Left lung (tissue), 10 donors: ENCODE measurements around the gene SGSH. TPM values are rescaled to one million over a fixed set of nuclear protein-coding genes. Genes with fewer than 3 reads are reported as not detected.

Source experiments
- ATAC-seq: fragments of 200-7000 bp; cut with Tn5 transposase; one replicate; pipeline ENCODE4 v1.9.1; 2020; ENCODE audit warnings: moderate library complexity
- DNase-seq, 4 donors: peaks; one replicate each; pipeline ENCODE4 v3.0.0-alpha.2; 2013 to 2020
- H3K27ac ChIP-seq, 2 donors: fragments of 200-600 bp; sonication (generic) in 1 of 2; one replicate each; pipeline versions ENCODE4 v1.5.0 to v1.8.0; 2020 to 2021
- H3K27me3 ChIP-seq, 2 donors: fragments of 200-600 bp; sonication (generic) in 1 of 2; one replicate each; pipeline versions ENCODE4 v1.5.0 to v1.8.0; 2020 to 2021
- H3K36me3 ChIP-seq, 2 donors: fragments of 200-600 bp; sonication (generic) in 1 of 2; one replicate each; pipeline versions ENCODE4 v1.5.0 to v1.8.0; 2020 to 2021
- H3K4me1 ChIP-seq, 2 donors: fragments of 200-600 bp; one replicate each; pipeline ENCODE4 v1.8.0; 2021
- H3K4me3 ChIP-seq, 2 donors: fragments of 200-600 bp; sonication (generic) in 1 of 2; one replicate each; pipeline versions ENCODE4 v1.5.0 to v1.8.0; 2020 to 2021; ENCODE audit warnings: mild to moderate bottlenecking in 1 of 2
- H3K9me3 ChIP-seq, 2 donors: fragments of 200-600 bp; sonication (generic) in 1 of 2; one replicate each; pipeline versions ENCODE4 v1.5.0 to v1.8.0; 2020 to 2021
- intact Hi-C, 2 donors: fragments of 100-400 bp; cut with DNase I; formaldehyde crosslinking; loops; one replicate each; pipeline versions ENCODE4 v1.11.2 to v1.14.2; 2022
- polyA plus RNA-seq, 6 donors: library from polyadenylated mRNA; unstranded; fragments of 120-200 nt; gene quantifications; one replicate each; pipeline ENCODE4 v1.2.1, GENCODE V29; 2013; ENCODE audit not compliant: insufficient read length in 6 of 6
- total RNA-seq, 2 donors: library from RNA; stranded (reverse); fragmentation: NEBNext Ultra II Directional; extraction: Animal tissue kit (Norgen Biotek cat#: 25700); gene quantifications; one replicate each; pipeline ENCODE4 v1.2.1, GENCODE V29; 2021
- TF ChIP-seq, protein P1 (sequence below), 2 donors: fragments of 200-600 bp; sonication (generic) in 1 of 2; IDR thresholded peaks; one replicate each; pipeline versions ENCODE4 v1.5.0 to v1.8.0; 2021; ENCODE audit warnings: antibody characterized with exemption in 2 of 2
- donor health status: DM: no; HTN: yes; CAD: no.
- donor health status: DM: no; HTN: no; CAD: no.

Gene SGSH
- total and polyA plus RNA-seq, 8 donors, result 40.8 to 83.8 (median 47.1) TPM

DNA sequence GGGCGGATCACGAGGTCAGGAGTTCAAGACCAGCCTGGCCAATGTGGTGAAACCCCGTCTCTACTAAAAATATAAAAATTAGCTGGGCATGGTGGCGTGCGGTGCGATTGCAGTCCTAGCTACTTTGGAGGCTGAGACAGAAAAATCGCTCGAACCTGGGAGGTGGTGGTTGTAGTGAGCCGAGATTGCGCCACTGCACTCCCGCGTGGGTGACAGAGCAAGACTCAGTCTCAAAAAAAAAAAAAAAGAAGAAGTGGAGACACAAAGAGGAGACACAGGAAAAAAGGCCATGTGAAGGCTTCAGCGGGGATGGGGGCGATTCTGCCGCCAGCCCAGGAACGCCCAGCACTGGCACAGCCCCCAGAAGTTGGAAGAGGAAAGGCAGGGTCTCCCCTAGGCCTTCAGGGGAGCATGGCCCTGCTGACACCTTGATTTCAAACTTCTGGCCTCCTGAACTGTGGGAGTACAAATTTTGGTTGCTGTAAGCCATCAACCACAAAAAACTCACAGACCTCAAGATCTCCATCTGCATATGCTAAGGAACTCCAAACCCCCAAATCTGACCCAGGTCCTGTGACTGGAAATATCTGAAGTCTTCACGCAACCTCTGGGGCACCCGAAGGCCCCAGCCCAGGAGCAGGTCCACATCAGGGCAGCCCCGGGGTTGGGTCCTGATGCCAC is 7.0 kb downstream of the SGSH start:
- H3K27me3 ChIP-seq, result no peaks in the 10 kb centered on the region
- no peaks in the 10 kb centered on the region for H3K9me3 ChIP-seq
- DNase-seq, result peak in 2 of 4 donors; percentile 83 to 86
- ATAC-seq, result peak; percentile 31
- H3K4me1 ChIP-seq, result peaks cover 0 to 22% of the 10 kb centered on the region in 2 donors
- intact Hi-C loops, result no loop called here
- H3K4me3 ChIP-seq, result no peak overlapping the region
- peaks cover 0 to 100% of the 10 kb centered on the region in 2 donors for H3K36me3 ChIP-seq
- TF ChIP-seq, protein P1, sequence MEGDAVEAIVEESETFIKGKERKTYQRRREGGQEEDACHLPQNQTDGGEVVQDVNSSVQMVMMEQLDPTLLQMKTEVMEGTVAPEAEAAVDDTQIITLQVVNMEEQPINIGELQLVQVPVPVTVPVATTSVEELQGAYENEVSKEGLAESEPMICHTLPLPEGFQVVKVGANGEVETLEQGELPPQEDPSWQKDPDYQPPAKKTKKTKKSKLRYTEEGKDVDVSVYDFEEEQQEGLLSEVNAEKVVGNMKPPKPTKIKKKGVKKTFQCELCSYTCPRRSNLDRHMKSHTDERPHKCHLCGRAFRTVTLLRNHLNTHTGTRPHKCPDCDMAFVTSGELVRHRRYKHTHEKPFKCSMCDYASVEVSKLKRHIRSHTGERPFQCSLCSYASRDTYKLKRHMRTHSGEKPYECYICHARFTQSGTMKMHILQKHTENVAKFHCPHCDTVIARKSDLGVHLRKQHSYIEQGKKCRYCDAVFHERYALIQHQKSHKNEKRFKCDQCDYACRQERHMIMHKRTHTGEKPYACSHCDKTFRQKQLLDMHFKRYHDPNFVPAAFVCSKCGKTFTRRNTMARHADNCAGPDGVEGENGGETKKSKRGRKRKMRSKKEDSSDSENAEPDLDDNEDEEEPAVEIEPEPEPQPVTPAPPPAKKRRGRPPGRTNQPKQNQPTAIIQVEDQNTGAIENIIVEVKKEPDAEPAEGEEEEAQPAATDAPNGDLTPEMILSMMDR (IDR thresholded peaks at IDR 0.05), result no peak
- peak overlapping the region in 1 of 2 donors; percentile 62 for H3K27ac ChIP-seq

DNA sequence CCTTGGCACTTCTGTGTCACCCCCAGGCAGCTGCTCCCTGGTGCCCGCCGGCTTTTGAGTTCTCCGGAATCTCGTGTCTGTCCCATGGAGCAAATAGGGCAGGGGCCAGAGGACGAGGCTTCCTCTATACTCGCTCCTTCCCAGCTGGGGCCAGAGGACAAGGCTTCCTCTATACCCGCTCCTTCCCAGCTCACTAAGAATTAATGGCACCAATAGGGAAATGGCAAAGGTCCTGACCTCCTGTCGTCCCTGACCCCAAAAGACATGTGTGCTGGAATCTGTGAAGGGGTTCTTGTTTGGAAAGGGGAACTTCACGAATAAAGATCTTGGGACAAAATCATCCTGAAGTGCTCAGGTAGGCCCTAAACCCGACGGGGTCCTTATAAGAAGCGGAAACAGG is 7.6 kb downstream of the SGSH start:
- H3K27me3 ChIP-seq, result no peaks in the 10 kb centered on the region
- no peak overlapping the region for H3K4me3 ChIP-seq
- ATAC-seq, result peak; percentile 47
- H3K36me3 ChIP-seq, result peaks cover 0 to 100% of the 10 kb centered on the region in 2 donors
- intact Hi-C loops, result no loop called here
- TF ChIP-seq, protein P1 (IDR thresholded peaks at IDR 0.05), result no peak
- H3K27ac ChIP-seq, result peak overlapping the region in 1 of 2 donors; percentile 62
- DNase-seq, result no peak
- H3K9me3 ChIP-seq, result no peaks in the 10 kb centered on the region
- H3K4me1 ChIP-seq, result peaks cover 0 to 19% of the 10 kb centered on the region in 2 donors

DNA sequence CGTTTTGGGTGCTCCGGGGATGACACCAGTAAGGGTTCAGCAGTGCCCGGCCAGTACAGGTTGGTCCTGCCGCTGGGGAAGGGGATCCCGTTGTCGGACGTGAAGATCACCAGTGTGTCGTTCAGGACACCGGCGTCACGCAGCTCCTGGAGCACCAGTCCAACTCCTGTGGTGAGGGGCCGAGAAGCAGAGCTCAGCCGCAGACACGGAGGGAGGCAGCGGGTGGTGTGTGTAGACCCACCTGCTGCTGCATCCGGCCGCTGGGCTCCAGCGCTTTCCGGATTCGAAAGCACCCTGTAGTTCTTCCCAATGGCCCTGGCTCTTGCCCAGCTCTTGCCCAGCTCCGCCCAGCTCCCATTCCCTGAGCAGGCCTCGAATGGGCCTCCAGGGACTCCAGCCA is 8.0 kb downstream of the SGSH start:
- no peaks in the 10 kb centered on the region for H3K9me3 ChIP-seq
- DNase-seq (peak in 1 of 4 donors; percentile 71), ATAC-seq (no peak)
- H3K27ac ChIP-seq, result no peak overlapping the region
- intact Hi-C loops, result no loop called here
- H3K4me1 ChIP-seq, result peaks cover 0 to 19% of the 10 kb centered on the region in 2 donors
- H3K4me3 ChIP-seq, result no peak overlapping the region
- no peaks in the 10 kb centered on the region for H3K27me3 ChIP-seq
- TF ChIP-seq, protein P1 (IDR thresholded peaks at IDR 0.05), result no peak
- H3K36me3 ChIP-seq, result peaks cover 0 to 99% of the 10 kb centered on the region in 2 donors

DNA sequence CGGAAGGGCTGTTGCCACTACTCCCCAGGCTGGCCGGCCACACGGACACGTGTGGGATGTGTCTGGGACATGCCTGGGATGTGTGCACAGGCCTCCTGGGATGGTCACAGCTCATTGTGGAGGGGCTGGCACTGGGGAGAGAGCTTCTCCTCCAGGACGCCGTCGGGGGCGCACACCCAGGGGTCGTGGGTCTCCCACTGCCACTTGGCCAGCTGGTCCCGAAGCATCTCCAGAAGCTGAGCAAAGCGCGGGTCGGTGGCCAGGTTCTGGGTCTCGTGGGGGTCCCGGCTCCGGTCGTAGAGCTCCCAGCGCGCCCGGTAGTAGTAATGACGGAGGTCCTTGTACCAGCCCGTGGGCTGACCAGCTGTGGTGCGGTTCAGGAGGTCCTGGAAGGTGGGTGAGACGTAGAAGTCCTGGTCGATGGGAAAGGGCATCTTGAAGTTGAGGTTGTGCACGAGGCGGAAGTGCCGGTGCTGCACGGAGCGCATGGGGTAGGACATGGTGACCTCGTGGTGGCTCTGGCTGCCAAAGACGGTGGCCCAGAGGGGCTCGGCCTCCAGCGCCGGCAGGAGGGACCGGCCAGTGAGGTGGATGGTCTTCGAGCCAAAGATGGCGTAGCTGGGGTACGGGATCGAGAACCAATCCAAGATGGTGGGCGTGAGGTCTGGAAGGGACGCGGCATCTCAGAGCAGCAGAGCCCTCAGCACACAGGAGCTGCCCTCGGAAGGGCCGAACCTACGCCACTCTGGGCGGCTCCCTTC is 9.6 kb downstream of the SGSH start:
- Histone ChIP-seq H3K27me3 (no peaks in the 10 kb centered on the region), H3K36me3 (peaks cover 0 to 88% of the 10 kb centered on the region in 2 donors), H3K27ac (no peak overlapping the region), H3K9me3 (no peaks in the 10 kb centered on the region), H3K4me3 (no peak overlapping the region), H3K4me1 (peaks cover 0 to 19% of the 10 kb centered on the region in 2 donors)
- TF ChIP-seq, protein P1 (IDR thresholded peaks at IDR 0.05), result no peak
- ATAC-seq (no peak), DNase-seq (peak in 1 of 4 donors; percentile 72)
- intact Hi-C loops, result no loop called here

DNA sequence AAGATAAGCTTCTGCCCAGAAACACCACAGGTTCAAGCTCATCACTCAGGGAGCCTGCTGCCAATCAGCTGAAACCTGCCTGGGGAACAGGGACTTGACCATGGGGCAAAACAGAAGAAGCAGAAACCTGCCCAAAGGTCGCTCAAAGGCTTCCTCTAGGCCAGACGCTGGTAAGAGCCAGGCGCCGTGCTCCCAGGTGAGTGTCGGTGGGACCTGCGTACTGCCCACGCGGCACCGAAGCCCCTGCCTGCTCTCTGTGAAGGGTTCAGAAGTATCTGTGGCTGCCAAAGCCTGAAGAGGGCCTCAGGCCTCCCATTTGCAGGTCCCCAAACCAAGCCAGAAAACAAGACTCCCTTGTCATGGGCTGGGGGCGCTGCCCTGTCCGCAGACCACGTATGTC is 10.4 kb downstream of the SGSH start:
- H3K4me1 ChIP-seq, result peaks cover 0 to 19% of the 10 kb centered on the region in 2 donors

More for the DNA sequence above, 10.4 kb downstream of the SGSH start:
- TF ChIP-seq, protein P1 (IDR thresholded peaks at IDR 0.05), result no peak
- Histone ChIP-seq H3K27ac (no peak overlapping the region), H3K27me3 (no peaks in the 10 kb centered on the region), H3K4me3 (no peak overlapping the region), H3K36me3 (peaks cover 0 to 83% of the 10 kb centered on the region in 2 donors), H3K9me3 (no peaks in the 10 kb centered on the region)
- intact Hi-C loops, result no loop called here
- no peak for DNase-seq
- ATAC-seq, result no peak
